Hair follicular keratinocyte (primary cell): ENCODE data around the gene MINAR2. TPM values are rescaled to one million over a fixed set of nuclear protein-coding genes. Genes with fewer than 3 reads are reported as not detected.

Source experiments
- total RNA-seq: library from RNA; depleted of rRNA; stranded (reverse); fragments of >200 nt; gene quantifications from 2 replicates; pipeline ENCODE4 v1.2.3, GENCODE V29; 2015

Gene MINAR2, protein sequence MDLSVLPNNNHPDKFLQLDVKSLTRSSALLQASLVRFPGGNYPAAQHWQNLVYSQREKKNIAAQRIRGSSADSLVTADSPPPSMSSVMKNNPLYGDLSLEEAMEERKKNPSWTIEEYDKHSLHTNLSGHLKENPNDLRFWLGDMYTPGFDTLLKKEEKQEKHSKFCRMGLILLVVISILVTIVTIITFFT
- total RNA-seq: not detected in 2 replicates

DNA sequence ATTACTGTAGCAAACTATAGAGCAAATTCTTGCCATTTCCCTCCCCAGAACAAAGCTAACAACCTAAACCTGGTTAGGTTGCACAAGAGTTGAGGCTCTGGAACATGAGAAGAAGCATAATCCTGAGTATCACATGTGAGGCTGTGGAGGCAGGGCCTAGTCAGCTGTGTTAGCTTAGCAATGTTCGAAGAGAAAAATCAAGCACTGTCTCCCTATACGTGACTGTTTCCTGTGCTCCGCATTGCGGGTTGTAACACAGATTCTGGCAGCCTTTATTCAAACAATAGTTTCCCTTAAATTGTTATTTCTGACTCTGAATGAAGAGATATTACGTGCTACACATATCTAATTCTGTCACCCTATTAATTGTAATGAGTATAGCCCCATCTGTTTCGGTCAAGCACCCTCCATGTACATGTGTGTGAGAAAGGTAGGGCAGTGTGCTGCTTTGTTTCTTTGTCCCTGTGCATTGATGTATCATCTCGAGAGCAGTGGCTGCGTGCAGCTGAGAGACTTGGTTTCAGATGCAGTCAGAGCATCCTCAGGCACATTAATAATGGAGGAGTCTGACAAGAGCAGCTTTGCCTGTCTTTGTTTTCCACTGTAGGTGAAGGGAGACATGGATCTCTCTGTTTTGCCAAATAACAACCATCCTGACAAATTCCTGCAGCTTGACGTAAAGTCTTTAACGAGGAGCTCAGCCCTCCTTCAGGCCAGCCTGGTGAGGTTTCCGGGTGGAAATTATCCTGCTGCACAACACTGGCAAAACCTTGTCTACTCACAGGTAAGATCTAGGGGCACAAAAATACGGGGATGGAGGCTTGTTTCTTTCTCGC lies at the start of gene MINAR2:
TSS of gene MINAR2 (plus strand) at position 523 of the 836 bp plus-strand sequence. CDS start at position 620, 97 bp downstream.

Other genes starting within 250 kb of the MINAR2 start
- gene CHSY3, start 156.4 kb downstream of the MINAR2 start, total RNA-seq: 0.15 and 0.62 TPM in 2 replicates